BJ (cell line): ENCODE results near the gene MLLT10. TPM values are rescaled to one million over a fixed set of nuclear protein-coding genes. Genes with fewer than 3 reads are reported as not detected.

Source experiments
- CTCF ChIA-PET: fragments of 350-600 bp; formaldehyde crosslinking; extraction: SDS; loops from one replicate; lab custom pipeline; 2021; ENCODE audit warnings: antibody characterized with exemption, inconsistent platforms; lab: Yijun Ruan, JAX
- POLR2A ChIA-PET: fragments of 300-600 bp; sonication (Branson Sonifier 250); formaldehyde crosslinking; extraction: SDS; loops from one replicate; lab custom pipeline; 2021; ENCODE audit warnings: antibody characterized with exemption; lab: Charles Lee
- DNase-seq: peaks from one replicate; pipeline ENCODE4 v3.0.0-alpha.2; 2011; ENCODE audit warnings: low read depth
- H3K27me3 ChIP-seq: 2 replicates; pipeline ENCODE4 v1.6.0; 2011; ENCODE audit warnings: low read length; ENCODE audit not compliant: control insufficient read depth, insufficient read depth
- H3K36me3 ChIP-seq: 2 replicates; pipeline ENCODE4 v1.5.1; 2011; ENCODE audit warnings: low read length; ENCODE audit not compliant: control insufficient read depth, insufficient read depth
- H3K4me3 ChIP-seq: 2 replicates; pipeline ENCODE4 v1.5.1; 2011; ENCODE audit warnings: low read depth, mild to moderate bottlenecking, control low read depth, low read length
- CTCF ChIP-seq: IDR thresholded peaks from 2 replicates; pipeline ENCODE4 v1.5.1; 2011; ENCODE audit warnings: low read depth, mild to moderate bottlenecking, control low read depth, inconsistent platforms, low read length, moderate library complexity; ENCODE audit not compliant: insufficient read depth
- polyA plus RNA-seq: library from polyadenylated mRNA; depleted of rRNA; stranded (reverse); fragments of >200 nt; gene quantifications from 2 replicates; pipeline ENCODE4 v1.2.3, GENCODE V29; 2011

Gene MLLT10
- polyA plus RNA-seq, 1 experiment = 30.2 TPM

- no peak for TF ChIP-seq CTCF
- POLR2A ChIA-PET = no interaction called here
- Histone ChIP-seq H3K36me3 (peaks cover 4% of the 10 kb centered on the region), H3K4me3 (no peak overlapping the region), H3K27me3 (no peaks in the 10 kb centered on the region)
- CTCF ChIA-PET = interaction anchor here (2.4 kb wide), 1 partner anchor 17 kb away, joined by 8 read pairs; no protein-coding TSS in a partner anchor
- no peak for DNase-seq
These were observed 215.8 kb downstream of the MLLT10 start for GRCh38 chr10:21749788-21750187.

DNA sequence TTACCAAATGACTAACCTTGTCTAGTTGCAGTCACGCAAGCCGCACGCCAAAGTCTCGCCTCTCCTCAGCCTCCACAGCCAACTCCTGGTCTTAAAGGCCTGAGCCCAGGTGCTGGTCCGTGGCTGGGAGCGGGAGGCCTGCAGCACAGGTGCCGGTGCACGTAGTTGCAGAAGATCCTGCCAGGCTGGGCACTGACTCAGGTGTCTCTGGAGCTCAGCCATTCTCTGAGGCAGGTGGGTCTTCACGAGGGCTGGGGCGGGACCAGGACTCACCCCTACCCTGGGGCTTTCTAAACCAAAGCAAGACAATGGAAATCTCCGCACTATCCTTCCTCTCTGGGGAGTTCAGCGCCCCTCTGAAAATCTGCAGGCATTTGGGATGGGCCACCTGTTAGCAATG, 216.4 kb downstream of the MLLT10 start:
- CTCF ChIA-PET = no interaction called here
- no peak for DNase-seq
- Histone ChIP-seq H3K4me3 (no peak overlapping the region), H3K27me3 (no peaks in the 10 kb centered on the region), H3K36me3 (peaks cover 4% of the 10 kb centered on the region)
- POLR2A ChIA-PET = no interaction called here
- TF ChIP-seq CTCF = no peak

DNA sequence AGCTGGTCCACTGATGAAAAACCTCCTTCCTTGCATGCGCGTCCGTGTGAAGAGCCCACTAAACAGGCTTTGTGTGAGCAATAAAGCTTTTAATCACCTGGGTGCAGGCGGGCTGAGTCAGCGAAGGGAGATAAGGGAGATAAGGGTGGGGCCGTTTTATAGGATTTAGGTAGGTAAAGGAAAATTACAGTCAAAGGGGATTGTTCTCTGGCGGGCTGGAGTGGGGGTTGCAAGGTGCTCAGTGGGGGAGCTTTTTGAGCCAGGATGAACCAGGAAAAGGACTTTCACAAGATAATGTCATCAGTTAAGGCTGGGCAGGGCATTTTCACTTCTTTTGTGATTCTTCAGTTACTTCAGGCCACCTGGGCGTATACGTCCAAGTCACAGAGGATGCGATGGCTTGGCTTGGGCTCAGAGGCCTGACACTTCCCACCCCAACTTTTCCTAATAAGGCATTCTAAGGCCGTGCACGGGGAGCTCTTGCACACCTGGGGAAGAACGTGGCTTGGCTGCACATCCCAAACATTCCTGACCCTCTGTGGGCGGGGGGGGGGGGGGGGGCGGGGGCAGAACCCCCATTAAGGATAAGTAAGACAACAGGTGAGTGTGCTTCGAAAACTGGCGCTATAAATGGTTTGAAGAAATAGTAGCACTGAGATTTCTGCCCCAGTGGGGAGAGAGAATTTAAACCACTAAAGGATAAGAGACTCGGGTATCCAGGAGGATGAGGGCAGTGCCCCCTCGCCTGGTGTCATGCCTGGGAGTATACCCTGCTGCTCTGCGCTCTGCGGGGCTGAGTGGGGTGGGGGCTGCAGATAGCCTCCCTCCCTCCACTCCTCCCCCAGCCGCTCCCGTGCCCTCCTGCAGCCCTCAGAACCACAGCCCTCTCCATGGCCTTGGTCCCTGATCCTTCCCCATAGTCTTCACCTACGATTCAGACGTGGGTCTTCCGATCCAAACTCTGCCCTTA, 217.6 kb downstream of the MLLT10 start:
- no peak overlapping the region for H3K4me3 ChIP-seq
- peaks cover 4% of the 10 kb centered on the region for H3K36me3 ChIP-seq
- H3K27me3 ChIP-seq = no peaks in the 10 kb centered on the region
- CTCF ChIA-PET = interaction anchor here (0.6 to 1.2 kb wide), 2 partner anchors 9 to 15 kb away, joined by 3 to 4 read pairs; no protein-coding TSS in a partner anchor
- DNase-seq = no peak
- POLR2A ChIA-PET = no interaction called here
- no peak for TF ChIP-seq CTCF

DNA sequence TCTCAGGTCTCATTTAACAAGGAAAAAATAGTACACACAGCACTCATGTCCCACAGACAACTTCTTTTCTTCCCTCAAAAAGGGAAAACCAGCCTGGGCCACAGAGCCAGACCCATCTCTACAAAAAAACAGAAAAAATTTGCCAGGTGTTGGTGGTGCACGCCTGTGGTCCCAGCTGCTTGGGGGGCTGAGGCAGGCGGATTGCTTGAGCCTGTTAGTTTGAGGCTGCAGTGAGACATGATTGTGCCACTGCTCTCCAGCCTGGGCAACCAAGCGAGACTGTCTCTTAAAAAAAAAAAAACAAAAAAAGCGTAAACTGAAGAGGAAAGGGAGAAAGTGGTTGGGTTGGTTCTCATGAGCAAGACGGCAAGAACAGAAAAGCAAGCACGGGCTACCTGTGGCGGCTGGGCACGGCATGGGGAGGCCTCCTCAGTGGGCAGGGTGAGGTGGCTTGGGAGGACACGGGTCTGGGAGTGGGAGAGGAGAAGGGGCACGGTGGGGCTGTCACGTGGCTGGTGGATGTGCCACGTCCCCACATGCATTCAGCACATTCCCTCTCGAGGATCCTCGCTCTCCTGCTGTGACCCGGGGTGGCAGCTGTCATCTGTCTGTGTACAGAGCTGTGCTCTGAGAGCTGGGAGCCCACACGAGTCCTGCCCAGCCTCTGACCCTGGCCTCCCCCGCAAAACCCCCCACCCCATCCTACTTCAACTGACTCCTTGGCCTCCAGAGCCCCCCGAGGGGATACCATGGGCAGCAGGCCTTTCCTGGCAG, 219.7 kb downstream of the MLLT10 start:
- ChIA-PET POLR2A (no interaction called here), CTCF (no interaction called here)
- Histone ChIP-seq H3K27me3 (no peaks in the 10 kb centered on the region), H3K36me3 (peaks cover 4% of the 10 kb centered on the region), H3K4me3 (no peak overlapping the region)
- DNase-seq = no peak
- TF ChIP-seq CTCF = no peak
